ENCODE data around the gene POC1A.

DNA sequence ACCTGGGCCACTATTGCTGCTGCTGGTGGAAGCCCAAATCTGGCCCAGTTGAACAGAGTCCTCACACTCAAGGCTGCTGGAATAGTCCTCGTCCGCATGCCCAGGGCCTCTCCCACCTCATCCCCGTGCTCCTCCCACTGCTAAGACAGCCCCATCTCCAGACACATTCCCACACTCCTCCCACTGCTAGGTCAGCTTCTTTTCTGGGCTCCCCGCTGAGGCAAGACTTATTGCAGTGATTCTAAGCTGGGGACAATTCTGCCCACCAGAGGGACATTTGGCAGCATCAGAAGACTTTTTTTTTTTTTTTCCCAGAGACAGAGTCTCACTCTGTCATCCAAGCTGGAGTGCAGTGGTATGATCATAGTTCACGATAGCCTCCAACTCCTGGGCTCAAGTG, 35.1 kb downstream of the POC1A start:
- TF ChIP-seq CTCF (IDR thresholded peaks at IDR 0.05; ENCODE audit: low read depth, low read length), result no peak
- no peak for TF ChIP-seq EZH2phosphoT487 (IDR thresholded peaks at IDR 0.05; ENCODE audit: low read depth)
